Type B pancreatic cell (in vitro differentiated cells): ENCODE results near the gene MAPK8IP2. TPM values are rescaled to one million over a fixed set of nuclear protein-coding genes. Genes with fewer than 3 reads are reported as not detected.
"Not testable (repeated sequence)": the region's sequence is repeated elsewhere in the genome, so short reads cannot be mapped to it uniquely, and the experiment has no call there.

Experiments
- DNase-seq: peaks from one replicate; pipeline ENCODE4 v3.0.0; 2021; ENCODE audit warnings: mixed read lengths; ENCODE audit not compliant: unreplicated experiment; ENCODE audit errors: extremely low spot score
- H3K27ac Mint-ChIP-seq: 2 replicates; pipeline ENCODE4 v1.8.0; 2021; ENCODE audit warnings: mild to moderate bottlenecking, mixed read lengths
- H3K27me3 Mint-ChIP-seq: 2 replicates; pipeline ENCODE4 v1.8.0; 2021; ENCODE audit warnings: mixed read lengths
- H3K36me3 Mint-ChIP-seq: 2 replicates; pipeline ENCODE4 v1.8.0; 2021; ENCODE audit warnings: mixed read lengths
- H3K4me1 Mint-ChIP-seq: one replicate; pipeline ENCODE4 v1.8.0; 2021; ENCODE audit warnings: mixed read lengths; ENCODE audit not compliant: unreplicated experiment
- H3K4me3 Mint-ChIP-seq: 2 replicates; pipeline ENCODE4 v1.8.0; 2021; ENCODE audit warnings: mild to moderate bottlenecking, mixed read lengths
- H3K9me3 Mint-ChIP-seq: 2 replicates; pipeline ENCODE4 v1.8.0; 2021; ENCODE audit warnings: mixed read lengths
- CTCF ChIP-seq: fragments of 200-600 bp; sonication (generic); conservative IDR thresholded peaks from 2 replicates; pipeline ENCODE4 v1.5.0; 2021; ENCODE audit warnings: antibody characterized with exemption, mild to moderate bottlenecking
- total RNA-seq: library from RNA; stranded (reverse); gene quantifications from 2 replicates; pipeline ENCODE4 v1.2.1, GENCODE V29; 2021; ENCODE audit warnings: low replicate concordance

The MAPK8IP2 gene
- total RNA-seq, 1 donor from 2014 or later, result 16.5 TPM

- H3K4me1 Mint-ChIP-seq, result peaks cover 5% of the 10 kb centered on the region
Observed at GRCh38 chr22:50612528-50613221, 12.1 kb downstream of the MAPK8IP2 start.

GRCh38 chr22:50613291-50613981, 12.8 kb downstream of the MAPK8IP2 start:
- TF ChIP-seq CTCF, result no peak
- H3K4me3 Mint-ChIP-seq, result no peak overlapping the region
- no peaks in the 10 kb centered on the region for H3K9me3 Mint-ChIP-seq
- DNase-seq, result no peak
- H3K27ac Mint-ChIP-seq, result no peak overlapping the region
- H3K27me3 Mint-ChIP-seq, result peaks cover 10% of the 10 kb centered on the region
- H3K36me3 Mint-ChIP-seq, result no peaks in the 10 kb centered on the region
- peaks cover 5% of the 10 kb centered on the region for H3K4me1 Mint-ChIP-seq

More at GRCh38 chr22:50612528-50613221, 12.1 kb downstream of the MAPK8IP2 start:
- H3K9me3 Mint-ChIP-seq, result no peaks in the 10 kb centered on the region
- peaks cover 10% of the 10 kb centered on the region for H3K27me3 Mint-ChIP-seq
- no peak for DNase-seq
- H3K27ac Mint-ChIP-seq, result no peak overlapping the region
- no peak overlapping the region for H3K4me3 Mint-ChIP-seq
- TF ChIP-seq CTCF, result no peak
- H3K36me3 Mint-ChIP-seq, result no peaks in the 10 kb centered on the region

GRCh38 chr22:50614296-50614695, 13.7 kb downstream of the MAPK8IP2 start:
- H3K4me3 Mint-ChIP-seq, result not testable (repeated sequence)

GRCh38 chr22:50620593-50621355, 20.2 kb downstream of the MAPK8IP2 start:
- H3K4me3 Mint-ChIP-seq, result peak overlapping the region; percentile 72
- peaks cover 6% of the 10 kb centered on the region for H3K27me3 Mint-ChIP-seq
- DNase-seq, result peak; percentile 88
- peak; percentile 89 for TF ChIP-seq CTCF
- peak overlapping the region; percentile 42 for H3K27ac Mint-ChIP-seq
- H3K36me3 Mint-ChIP-seq, result no peaks in the 10 kb centered on the region
- H3K9me3 Mint-ChIP-seq, result no peaks in the 10 kb centered on the region
- H3K4me1 Mint-ChIP-seq, result peaks cover 19% of the 10 kb centered on the region

More at GRCh38 chr22:50614296-50614695, 13.7 kb downstream of the MAPK8IP2 start:
- H3K4me1 Mint-ChIP-seq, H3K27ac Mint-ChIP-seq, H3K36me3 Mint-ChIP-seq, DNase-seq, H3K9me3 Mint-ChIP-seq: not testable (repeated sequence)
- peaks cover 13% of the 10 kb centered on the region for H3K27me3 Mint-ChIP-seq

GRCh38 chr22:50621356-50621880, 20.8 kb downstream of the MAPK8IP2 start:
- Mint-ChIP-seq H3K4me3 (peak overlapping the region; percentile 72), H3K27ac (peak overlapping the region; percentile 48)
- TF ChIP-seq CTCF, result no peak

More at GRCh38 chr22:50621356-50621880, 20.8 kb downstream of the MAPK8IP2 start:
- no peak for DNase-seq
- Mint-ChIP-seq H3K9me3 (no peaks in the 10 kb centered on the region), H3K36me3 (no peaks in the 10 kb centered on the region), H3K4me1 (peaks cover 20% of the 10 kb centered on the region), H3K27me3 (peaks cover 6% of the 10 kb centered on the region)
